ENCODE data around the gene OR2A14. TPM values are rescaled to one million over a fixed set of nuclear protein-coding genes. Genes with fewer than 3 reads are reported as not detected.

The OR2A14 gene
- total RNA-seq, 1 donor from 2014 or later: not detected

GRCh38 chr7:144132262-144132661 lies 9.3 kb downstream of the OR2A14 start:
- no peaks in the 10 kb centered on the region for H3K27me3 ChIP-seq (ENCODE audit: control insufficient read depth, insufficient read depth, low read length)
- DNase-seq (ENCODE audit: low read depth) (no peak), FAIRE-seq (peak; percentile 23)
- no peak for TF ChIP-seq CTCF (IDR thresholded peaks at IDR 0.05; ENCODE audit: insufficient read depth, low read length, severe bottlenecking)
- no peak overlapping the region for H3K4me3 ChIP-seq (ENCODE audit: low read depth, low read length)
- H3K36me3 ChIP-seq (ENCODE audit: control insufficient read depth, insufficient read depth, low read length): no peaks in the 10 kb centered on the region

GRCh38 chr7:144133307-144133706 lies 10.3 kb downstream of the OR2A14 start:
- FAIRE-seq: no peak
- H3K27me3 ChIP-seq (ENCODE audit: control insufficient read depth, insufficient read depth, low read length): no peaks in the 10 kb centered on the region

GRCh38 chr7:144134116-144134515 lies 11.1 kb downstream of the OR2A14 start:
- TF ChIP-seq CTCF (IDR thresholded peaks at IDR 0.05; ENCODE audit: insufficient read depth, low read length, severe bottlenecking): no peak
- DNase-seq (ENCODE audit: low read depth): no peak
- FAIRE-seq: no peak

More at GRCh38 chr7:144133307-144133706, 10.3 kb downstream of the OR2A14 start:
- TF ChIP-seq CTCF (IDR thresholded peaks at IDR 0.05; ENCODE audit: insufficient read depth, low read length, severe bottlenecking): no peak
- DNase-seq (ENCODE audit: low read depth): no peak
- Histone ChIP-seq H3K4me3 (ENCODE audit: low read depth, low read length) (no peak overlapping the region), H3K36me3 (ENCODE audit: control insufficient read depth, insufficient read depth, low read length) (no peaks in the 10 kb centered on the region)

GRCh38 chr7:144137501-144137900 lies 14.5 kb downstream of the OR2A14 start:
- DNase-seq (ENCODE audit: low read depth) (no peak), FAIRE-seq (peak; percentile 32)
- no peaks in the 10 kb centered on the region for H3K27me3 ChIP-seq (ENCODE audit: control insufficient read depth, insufficient read depth, low read length)
- H3K36me3 ChIP-seq (ENCODE audit: control insufficient read depth, insufficient read depth, low read length): no peaks in the 10 kb centered on the region
- no peak for TF ChIP-seq CTCF (IDR thresholded peaks at IDR 0.05; ENCODE audit: insufficient read depth, low read length, severe bottlenecking)
- H3K4me3 ChIP-seq (ENCODE audit: low read depth, low read length): no peak overlapping the region

More at GRCh38 chr7:144134116-144134515, 11.1 kb downstream of the OR2A14 start:
- Histone ChIP-seq H3K4me3 (ENCODE audit: low read depth, low read length) (no peak overlapping the region), H3K36me3 (ENCODE audit: control insufficient read depth, insufficient read depth, low read length) (no peaks in the 10 kb centered on the region), H3K27me3 (ENCODE audit: control insufficient read depth, insufficient read depth, low read length) (no peaks in the 10 kb centered on the region)

GRCh38 chr7:144142187-144142586 lies 19.2 kb downstream of the OR2A14 start:
- Histone ChIP-seq H3K27me3 (ENCODE audit: control insufficient read depth, insufficient read depth, low read length) (no peaks in the 10 kb centered on the region), H3K4me3 (ENCODE audit: low read depth, low read length) (no peak overlapping the region), H3K36me3 (ENCODE audit: control insufficient read depth, insufficient read depth, low read length) (no peaks in the 10 kb centered on the region)
- peak; percentile 64 for FAIRE-seq
- DNase-seq (ENCODE audit: low read depth): no peak
- no peak for TF ChIP-seq CTCF (IDR thresholded peaks at IDR 0.05; ENCODE audit: insufficient read depth, low read length, severe bottlenecking)

- Histone ChIP-seq H3K4me3 (ENCODE audit: low read depth, low read length) (no peak overlapping the region), H3K27me3 (ENCODE audit: control insufficient read depth, insufficient read depth, low read length) (no peaks in the 10 kb centered on the region), H3K36me3 (ENCODE audit: control insufficient read depth, insufficient read depth, low read length) (no peaks in the 10 kb centered on the region)
- DNase-seq (ENCODE audit: low read depth) (no peak), FAIRE-seq (no peak)
- no peak for TF ChIP-seq CTCF (IDR thresholded peaks at IDR 0.05; ENCODE audit: insufficient read depth, low read length, severe bottlenecking)
Measured at GRCh38 chr7:144144426-144144825, 21.4 kb downstream of the OR2A14 start.
